Muscle of back (tissue), 11 donors: ENCODE results near the gene AUP1. TPM values are rescaled to one million over a fixed set of nuclear protein-coding genes. Genes with fewer than 3 reads are reported as not detected.

Source experiments
- DNase-seq, 3 donors: peaks; one replicate each; pipeline versions ENCODE4 v3.0.0 to v3.0.0-alpha.2; 2013
- polyA plus RNA-seq, 10 donors: library from polyadenylated mRNA; unstranded; fragments of 120-200 nt; gene quantifications; one replicate each; pipeline ENCODE4 v1.2.1, GENCODE V29; 2013; ENCODE audit not compliant: insufficient read length in 10 of 10

AUP1 gene
- polyA plus RNA-seq, 10 donors, result 52.6 to 85.2 (median 63.4) TPM

DNA sequence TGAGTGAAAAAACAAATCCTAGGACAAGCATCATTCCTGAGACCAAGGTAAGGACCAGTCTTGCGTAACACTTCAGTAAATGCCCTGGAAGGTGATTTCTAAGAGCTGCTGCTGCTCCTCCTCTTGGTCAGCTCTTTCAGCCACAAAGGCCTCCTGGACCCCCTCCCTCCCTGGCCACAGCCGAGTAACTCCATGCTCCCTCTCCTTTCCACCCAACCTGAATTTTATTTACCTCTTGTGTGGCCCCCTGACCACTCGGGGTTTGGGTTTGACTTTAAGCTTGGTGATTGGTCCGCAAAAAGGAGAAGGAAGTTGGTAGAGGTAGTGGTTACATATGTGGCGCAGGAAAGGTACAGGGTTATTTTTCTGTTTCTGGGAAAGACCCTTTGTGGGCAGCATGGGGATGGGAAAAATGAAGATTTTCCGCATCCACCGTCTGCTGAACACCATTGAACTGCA is 9.4 kb upstream of the AUP1 start:
- DNase-seq, result no peak

GRCh38 chr2:74537140-74537539 is 7.6 kb upstream of the AUP1 start:
- DNase-seq, result no peak

DNA sequence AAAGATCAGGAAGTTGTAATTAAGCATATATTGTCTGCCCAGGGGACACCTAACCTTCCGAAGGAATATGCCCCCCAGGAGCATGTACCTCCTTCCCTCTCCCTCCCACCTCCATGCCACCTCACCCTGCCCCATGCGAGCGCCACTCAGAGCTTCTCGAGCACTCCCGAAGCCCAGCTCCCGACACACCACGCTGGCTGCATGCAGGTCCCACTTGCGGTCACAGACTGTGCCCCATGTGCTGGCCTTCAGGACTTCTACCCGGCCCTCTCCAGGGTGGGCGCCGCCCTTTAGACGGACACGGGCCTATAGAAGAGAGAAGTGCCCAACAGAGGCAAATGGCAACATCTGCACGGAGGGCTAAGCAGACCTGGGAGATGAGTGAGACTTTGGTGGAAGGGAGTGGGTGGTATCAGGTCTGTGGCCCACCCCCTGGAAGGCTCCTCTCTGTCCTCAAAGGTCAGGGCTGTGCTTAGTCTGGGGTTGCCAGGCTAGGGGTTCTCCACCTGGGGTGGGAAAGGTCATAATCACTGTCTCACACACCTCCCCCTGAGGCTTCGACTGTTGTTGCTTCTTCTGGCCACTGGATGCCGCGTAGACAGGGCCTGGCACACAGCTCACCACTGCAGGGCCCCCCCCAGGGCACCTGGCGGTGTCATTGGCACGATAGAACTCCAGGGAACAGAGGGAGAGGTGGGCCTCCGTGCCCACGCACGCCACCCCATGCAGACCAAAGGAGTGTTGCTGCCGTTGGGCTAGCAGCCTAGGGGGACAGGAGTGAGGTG is 6.9 kb upstream of the AUP1 start:
- no peak for DNase-seq

DNA sequence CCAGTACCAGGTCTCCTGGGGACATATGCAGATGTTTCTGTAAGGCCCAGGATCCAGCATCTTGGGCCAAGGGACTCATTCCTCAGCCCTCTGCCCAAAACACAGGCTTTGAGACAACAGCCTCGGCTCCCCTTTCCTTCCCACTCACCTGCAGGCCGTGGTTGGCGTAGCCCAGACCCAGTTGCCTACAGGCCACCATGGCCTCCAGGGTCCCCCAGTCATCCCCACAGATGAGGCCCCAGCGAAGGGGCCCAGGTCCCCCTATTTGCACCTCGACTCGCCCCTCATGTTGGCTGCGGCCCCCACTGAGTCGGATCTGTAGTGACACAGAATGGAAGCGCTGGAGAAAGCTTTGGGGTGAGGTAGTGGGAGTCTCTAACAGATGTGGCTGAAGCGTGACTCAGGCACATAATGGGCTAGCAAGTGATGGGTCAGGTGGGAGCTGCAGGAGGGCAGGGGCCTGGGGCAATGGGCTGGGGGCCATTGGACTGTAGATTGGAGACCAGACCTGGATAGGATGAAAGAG is 6.0 kb upstream of the AUP1 start:
- DNase-seq, result no peak

DNA sequence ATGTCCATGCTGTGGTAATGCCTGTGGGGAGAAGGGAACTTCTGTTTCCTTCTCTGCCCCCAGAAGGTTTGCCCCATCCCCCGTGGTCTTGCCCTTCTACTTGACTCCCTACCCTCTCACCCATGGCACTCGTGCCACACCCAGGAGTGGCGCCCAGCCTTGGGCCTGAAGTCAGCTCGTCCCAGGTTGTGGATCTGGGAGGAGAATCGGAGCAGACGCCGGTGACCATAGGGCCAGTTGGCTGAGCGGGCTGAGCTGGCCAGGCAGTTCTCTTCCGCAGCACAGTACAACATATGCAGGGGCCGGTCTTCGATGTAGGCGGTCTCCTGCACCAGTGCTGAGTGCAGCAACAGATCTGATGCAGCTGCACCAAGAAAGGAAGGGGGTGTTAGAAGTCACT is 4.9 kb upstream of the AUP1 start:
- DNase-seq, result no peak

DNA sequence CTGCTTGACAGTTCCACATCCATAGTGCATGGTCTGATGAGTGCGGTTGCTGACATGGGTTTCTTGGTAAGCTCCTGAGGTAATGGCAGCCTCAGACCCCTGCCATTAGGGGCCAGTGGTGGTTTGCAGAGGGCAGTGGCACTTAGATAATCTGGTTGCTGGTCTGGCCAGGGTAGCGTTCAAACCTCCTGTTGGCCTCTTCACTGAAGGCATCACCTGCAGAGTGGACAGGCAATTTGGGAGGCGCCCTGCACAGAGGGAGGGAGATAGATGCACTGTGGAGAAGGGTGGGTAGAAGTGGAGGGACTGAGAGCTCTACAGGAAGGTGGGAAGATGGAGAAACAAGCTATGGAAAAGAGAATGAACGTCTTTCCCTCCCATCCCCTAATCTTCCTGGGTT is 4.0 kb upstream of the AUP1 start:
- no peak for DNase-seq

DNA sequence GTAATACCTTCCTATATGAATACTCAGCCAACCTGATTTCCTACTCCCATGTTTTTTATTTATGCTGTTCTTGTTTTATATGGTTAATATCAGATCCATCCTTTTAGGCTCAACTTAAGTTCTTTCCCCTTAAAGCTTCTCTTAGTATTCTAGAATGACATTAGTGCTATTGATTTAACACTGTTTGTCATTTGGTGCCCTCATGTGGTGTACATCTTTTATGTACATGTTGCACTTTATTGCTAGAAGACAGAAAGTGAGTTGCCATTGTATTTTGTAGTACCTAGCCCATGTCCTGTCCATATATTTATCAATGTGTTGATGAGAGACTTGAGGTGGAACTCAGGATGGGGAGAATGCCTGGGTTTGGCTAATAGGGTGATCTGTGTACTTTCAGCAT is 2.7 kb upstream of the AUP1 start:
- peak in 1 of 3 donors; percentile 60 for DNase-seq

GRCh38 chr2:74531666-74532065 is 2.2 kb upstream of the AUP1 start:
- no peak for DNase-seq

GRCh38 chr2:74530239-74531187 is 1.0 kb upstream of the AUP1 start:
- DNase-seq, result peak in 1 of 3 donors; percentile 80

DNA sequence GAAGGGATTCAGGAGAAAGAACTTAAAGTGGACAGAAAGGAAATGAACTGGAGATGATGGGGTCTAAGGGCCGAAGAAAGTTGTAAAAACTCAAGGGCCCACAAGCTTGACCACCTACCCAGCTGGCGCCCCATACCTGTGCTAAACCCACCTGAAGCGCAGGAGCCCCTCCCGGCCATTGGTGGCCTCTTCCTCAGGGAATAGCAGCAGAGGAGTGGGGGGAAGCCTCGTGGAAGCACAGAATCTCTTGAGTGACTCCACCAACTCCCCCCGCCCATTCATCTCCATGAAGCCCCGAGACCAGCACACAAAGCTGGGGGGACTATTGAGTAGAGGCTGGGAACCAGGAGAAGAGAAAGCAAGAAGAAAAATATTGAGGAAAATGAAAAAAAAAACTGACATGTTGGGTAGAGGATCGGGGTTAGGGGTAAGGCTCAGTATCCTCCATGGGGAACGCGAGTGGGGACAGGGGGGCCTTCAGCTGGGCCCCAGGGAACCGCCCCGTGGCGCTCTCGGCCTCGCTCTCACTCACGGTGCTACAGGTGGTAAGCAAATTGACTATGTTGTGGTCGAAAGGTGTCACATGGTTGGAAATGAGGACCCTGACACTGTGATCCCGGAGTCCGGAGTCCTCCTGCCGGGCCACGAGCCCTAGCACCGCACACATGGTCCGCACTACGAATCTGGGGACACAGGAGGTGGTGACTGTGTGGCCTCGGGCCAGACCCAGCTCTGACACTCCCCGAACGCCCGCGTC is 728 bp downstream of the AUP1 start:
- DNase-seq, result no peak

DNA sequence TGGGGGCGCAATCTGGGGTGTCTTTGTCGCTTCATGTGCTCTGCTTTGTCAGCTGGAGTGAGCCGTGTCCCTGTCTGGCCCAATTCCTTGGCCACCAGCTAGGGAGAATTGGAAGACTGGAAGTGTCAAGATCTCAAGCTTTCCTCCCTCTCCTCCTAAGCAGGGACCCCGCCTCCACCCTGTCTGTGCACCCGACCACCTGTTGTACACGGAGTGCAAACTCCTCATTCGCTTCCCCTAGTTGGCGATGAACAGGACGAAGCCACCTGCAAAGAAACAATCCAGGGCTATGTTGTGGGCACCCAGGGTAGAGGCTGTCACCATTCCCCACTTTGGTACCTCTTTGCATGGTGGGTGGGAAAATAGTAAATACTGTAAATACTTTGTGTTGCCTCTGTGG is 1.8 kb downstream of the AUP1 start:
- no peak for DNase-seq

DNA sequence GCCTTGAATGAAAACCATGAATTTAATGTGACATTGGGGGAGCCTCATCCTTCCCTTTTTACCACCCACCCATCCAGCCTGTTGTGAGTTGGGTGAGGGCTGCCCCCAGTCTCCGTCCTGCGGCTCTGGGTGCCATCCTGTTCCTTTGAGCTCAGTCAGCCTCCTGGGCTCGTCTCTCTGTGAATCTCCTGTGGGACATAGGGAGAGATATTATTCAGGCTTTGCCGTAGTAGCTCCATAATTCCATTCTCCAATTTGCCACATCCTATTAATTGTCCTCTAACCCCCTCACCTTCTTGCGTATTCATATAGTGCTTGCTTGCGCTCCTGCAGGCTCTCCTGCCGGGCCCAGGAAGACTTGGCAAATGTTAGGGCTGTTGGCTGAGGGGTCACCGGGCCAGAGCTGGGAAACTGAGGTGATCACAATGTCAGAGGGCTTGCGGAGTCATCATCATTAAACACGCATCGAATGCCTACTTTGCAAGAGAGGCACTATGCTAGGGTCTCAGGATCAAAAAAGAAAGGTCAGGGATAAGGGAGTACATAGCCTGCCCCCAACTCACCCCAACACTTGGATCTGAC is 2.8 kb downstream of the AUP1 start:
- DNase-seq, result no peak

DNA sequence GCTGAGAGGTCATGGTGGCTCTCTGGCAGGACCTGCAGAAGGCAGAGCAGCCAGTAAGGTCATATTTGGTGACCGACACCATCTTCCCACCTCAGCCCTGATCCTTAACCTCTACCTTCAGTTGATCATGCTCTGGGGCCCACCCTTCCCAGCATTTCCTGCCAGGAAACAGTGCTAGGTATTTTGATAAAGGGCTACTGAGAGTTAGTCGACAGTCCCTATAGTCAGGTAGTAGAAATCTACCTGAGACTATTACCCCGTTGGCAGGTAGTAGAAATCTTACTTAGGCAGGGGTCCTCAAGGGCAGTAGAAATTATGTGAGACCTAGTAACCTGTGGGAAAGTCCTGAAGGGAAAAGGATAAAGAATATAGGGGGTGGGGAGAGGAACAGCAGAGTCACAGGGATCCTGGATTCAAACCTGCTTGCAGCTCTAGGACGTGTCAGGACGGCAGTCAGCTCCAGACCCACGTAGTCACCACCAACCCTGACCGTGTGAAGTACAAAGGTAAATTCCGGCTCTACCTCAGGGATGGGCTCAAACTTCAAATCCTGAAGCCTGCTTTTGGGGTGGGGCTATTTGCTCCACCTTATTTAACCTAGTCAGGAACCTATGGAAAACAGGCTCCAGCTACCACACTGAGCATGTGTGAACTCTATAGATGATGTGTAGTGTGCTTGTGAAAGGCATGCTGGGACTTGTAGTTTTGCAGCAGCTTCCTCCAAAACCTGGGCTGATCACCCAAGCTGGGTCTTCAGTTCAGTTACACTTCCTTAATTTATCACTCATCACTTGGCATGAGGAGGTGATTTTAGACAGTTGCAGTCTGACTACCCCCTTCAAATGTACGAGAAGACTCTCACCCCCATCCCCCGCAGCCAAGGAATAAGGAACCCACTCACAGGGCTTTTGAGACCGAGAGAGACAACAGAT is 3.5 kb downstream of the AUP1 start, which contains the start of gene DQX1:
TSS of gene DQX1 (minus strand) at position 515 of the 932 bp plus-strand sequence. CDS start at position 13, 502 bp downstream.
- peak in 1 of 3 donors; percentile 56 for DNase-seq

DNA sequence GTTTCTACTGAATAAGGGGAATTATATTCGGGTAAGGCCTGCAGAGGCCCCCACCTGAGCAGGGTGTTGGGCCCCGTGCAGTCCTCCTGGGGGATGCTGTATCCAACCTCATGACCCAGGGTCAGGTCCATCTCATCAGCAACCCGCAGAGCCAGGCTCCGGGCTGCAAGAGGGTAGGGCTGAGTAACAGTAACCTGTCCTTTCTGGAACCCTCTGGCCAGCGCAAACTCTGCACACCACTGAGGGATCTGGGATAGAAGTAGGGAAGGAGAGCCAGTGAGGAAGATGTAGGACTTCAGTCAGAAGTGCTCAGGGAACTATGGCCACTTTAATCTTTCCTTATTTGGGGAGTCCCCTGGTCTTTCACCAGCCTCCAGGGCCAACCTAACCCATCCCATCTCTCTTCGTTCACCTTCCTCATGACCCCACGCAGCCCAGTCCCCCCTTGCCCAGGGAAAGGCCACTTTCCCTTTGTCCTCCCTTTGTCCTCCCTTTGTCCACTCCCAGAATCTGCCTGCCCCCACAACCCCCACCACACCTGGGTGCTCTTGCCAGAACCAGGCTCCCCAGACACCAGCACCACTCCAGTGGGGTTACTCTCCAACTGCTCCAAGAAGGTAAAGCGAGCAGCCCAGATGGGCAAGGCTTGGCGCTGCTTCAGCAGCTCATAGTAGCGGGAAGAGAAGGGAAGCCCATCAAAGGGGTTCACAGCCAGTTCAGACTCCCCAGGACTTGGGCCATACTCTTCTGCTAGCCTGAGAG is 4.4 kb downstream of the AUP1 start:
- no peak for DNase-seq

DNA sequence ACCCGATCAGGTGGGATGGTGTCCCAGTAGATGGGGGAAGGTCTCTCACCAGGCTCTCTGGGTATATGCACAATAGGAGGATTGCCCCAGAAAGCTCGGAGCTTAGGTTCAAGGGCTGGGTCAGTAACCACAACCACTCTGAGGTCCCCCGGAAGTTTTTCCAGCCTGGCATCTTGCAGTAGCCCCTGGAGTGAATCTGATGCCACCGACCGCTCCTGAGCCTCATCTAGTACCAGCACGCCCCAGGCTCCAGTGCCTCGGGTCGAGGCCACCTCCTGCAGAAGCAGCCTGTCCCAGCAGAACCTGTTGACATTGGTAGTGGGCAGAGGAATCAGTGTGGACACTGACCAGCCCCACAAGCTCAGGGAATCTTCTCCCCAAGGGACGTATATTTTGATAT is 5.5 kb downstream of the AUP1 start:
- DNase-seq, result no peak

DNA sequence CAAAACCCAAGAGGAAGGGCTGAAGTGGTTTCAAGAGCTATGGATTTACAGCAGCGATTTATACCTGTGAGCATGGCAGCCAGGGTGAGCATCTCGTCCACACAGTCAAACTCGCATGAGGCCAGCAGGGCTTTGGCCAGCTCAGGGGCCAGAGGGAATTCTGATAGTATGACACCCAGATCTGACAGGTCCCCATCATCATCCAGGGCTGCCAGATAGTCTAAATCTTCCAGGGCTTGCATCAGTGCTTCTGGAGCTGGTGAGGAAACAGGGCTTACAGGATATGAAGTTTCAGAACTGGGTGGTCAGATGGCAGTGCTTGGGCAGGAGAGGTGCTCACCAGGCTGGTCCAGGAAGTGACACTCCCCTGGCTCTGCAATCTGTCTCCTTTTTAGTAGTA is 7.0 kb downstream of the AUP1 start:
- no peak for DNase-seq

DNA sequence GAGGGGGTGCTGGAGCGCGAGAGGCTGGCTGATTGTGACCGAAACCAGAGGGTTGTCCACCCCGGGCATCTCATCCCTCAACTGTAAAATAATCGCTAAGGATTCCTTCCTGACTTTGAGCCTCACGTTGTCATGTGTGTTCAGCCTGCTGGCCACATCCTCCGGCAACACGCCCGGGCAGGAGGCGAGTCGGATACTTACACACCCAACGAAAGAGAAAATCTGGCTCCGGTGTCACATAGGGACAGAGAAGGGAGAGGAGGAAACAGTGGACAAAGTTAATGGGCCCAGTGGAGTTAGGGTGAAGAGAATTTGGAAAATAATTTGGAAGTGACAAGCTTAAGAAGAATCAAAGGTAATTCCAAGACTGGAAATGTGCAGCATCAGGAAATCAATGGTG is 12.9 kb downstream of the AUP1 start:
- no peak for DNase-seq

DNA sequence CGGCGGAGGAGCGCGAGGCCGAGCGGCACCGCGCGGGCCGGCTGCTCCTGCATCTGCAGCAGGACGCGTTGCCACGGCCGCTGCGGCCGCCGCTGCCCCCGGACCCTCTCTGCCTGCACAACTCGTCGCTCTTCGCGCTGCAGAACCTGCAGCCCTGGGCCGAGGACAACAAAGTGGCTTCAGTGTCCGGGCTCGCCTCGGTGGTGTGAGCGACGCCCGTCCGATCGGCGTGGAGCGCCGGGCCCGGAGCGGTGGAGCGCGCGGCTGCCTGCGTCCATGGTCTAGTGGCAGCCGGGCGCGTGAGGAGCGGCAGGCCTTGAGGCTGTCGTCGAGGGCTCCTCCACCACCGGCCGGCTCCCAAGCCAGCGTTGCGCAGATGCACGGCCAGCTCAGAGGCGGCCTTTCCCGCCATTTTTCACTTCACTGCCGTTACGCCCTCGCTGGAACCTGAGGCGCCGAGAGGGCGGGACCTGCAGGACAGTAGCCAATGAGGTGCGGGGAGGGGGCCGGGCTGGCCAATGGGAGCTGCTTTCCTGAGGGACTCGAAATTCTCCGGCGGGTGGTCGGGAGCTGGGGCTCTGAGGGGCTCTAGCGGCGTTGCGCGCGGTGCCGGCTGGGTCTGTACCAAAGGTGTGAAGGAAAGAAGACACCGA is 13.4 kb downstream of the AUP1 start:
- peak; percentile 41 to 81 (median 64) for DNase-seq
